DMS153 treated with DMSO at 0.1 percent for 48 hours (cell line): ENCODE data around the gene GAB4.
"Not testable (repeated sequence)": the region's sequence is repeated elsewhere in the genome, so short reads cannot be mapped to it uniquely, and the experiment has no call there.

Experiments
- DNase-seq: peaks from one replicate; lab custom pipeline; 2025; ENCODE audit not compliant: unreplicated experiment; lab: John Stamatoyannopoulos, UW

The GAB4 gene

GRCh38 chr22:17007852-17008731, at the start of gene GAB4:
Gene GAB4, minus strand, starts transcription at chr22:17008222. Its CDS starts 108 bp downstream, at chr22:17008114.
- no peak for DNase-seq

GRCh38 chr22:17056807-17057206, 48.8 kb upstream of the GAB4 start:
- no peak for DNase-seq

GRCh38 chr22:17056058-17056457, 48.0 kb upstream of the GAB4 start:
- no peak for DNase-seq

- no peak for DNase-seq
Measured at GRCh38 chr22:17047656-17048055, 39.6 kb upstream of the GAB4 start.

GRCh38 chr22:17046566-17047348, 38.7 kb upstream of the GAB4 start:
- DNase-seq, result no peak

GRCh38 chr22:17043521-17043920, 35.5 kb upstream of the GAB4 start:
- no peak for DNase-seq

- not testable (repeated sequence) for DNase-seq
Measured at GRCh38 chr22:17036842-17037711, 29.1 kb upstream of the GAB4 start.

- peak; percentile 10 for DNase-seq
Measured at GRCh38 chr22:17035976-17036841, 28.2 kb upstream of the GAB4 start.

GRCh38 chr22:17035246-17035645, 27.2 kb upstream of the GAB4 start:
- DNase-seq, result peak; percentile 39

- DNase-seq, result not testable (repeated sequence)
Measured at GRCh38 chr22:17034532-17034931, 26.5 kb upstream of the GAB4 start.

- not testable (repeated sequence) for DNase-seq
Measured at GRCh38 chr22:17032277-17032676, 24.3 kb upstream of the GAB4 start.

GRCh38 chr22:17024380-17024779, 16.4 kb upstream of the GAB4 start:
- DNase-seq, result not testable (repeated sequence)

- DNase-seq, result not testable (repeated sequence)
Measured at GRCh38 chr22:17015552-17015951, 7.5 kb upstream of the GAB4 start.

- not testable (repeated sequence) for DNase-seq
Measured at GRCh38 chr22:17014101-17014440, 6.0 kb upstream of the GAB4 start.

- no peak for DNase-seq
Measured at GRCh38 chr22:17013396-17014100, 5.5 kb upstream of the GAB4 start.

- DNase-seq, result no peak
Measured at GRCh38 chr22:17012267-17012666, 4.2 kb upstream of the GAB4 start.

- DNase-seq, result no peak
Measured at GRCh38 chr22:17009640-17010291, 1.7 kb upstream of the GAB4 start.

GRCh38 chr22:17007257-17007656, 765 bp downstream of the GAB4 start:
- no peak for DNase-seq

- no peak for DNase-seq
Measured at GRCh38 chr22:16989915-16990314, 18.1 kb downstream of the GAB4 start.
